IPS-11a (cell line): ENCODE measurements around the gene ASTN2.

Experiments used
- H3K4me3 ChIP-seq: one replicate; pipeline ENCODE4 v1.5.1; 2013; ENCODE audit warnings: low read depth, low read length, control low read depth

ASTN2 gene

DNA sequence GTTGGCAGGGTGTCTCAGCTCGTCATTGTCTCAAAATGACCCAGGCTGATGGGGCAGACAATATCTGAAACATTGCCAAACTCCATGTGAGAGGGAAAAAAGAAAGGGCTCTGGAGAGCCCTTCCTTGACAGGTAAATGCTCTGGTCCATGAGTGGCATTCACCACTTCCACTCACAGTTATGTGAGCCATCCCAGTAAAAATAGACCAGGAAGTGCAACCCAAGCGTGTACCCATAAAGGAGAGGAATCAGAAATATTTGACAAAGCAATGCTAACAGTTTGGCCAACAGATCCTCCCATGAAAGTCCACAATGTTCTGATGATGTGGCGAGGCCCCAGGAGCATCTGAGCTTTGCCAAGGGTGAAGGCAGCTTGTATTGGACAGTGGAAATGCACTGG, 49.4 kb downstream of the ASTN2 start:
- H3K4me3 ChIP-seq, result no peak overlapping the region

GRCh38 chr9:117363006-117363405, 51.9 kb downstream of the ASTN2 start:
- no peak overlapping the region for H3K4me3 ChIP-seq

DNA sequence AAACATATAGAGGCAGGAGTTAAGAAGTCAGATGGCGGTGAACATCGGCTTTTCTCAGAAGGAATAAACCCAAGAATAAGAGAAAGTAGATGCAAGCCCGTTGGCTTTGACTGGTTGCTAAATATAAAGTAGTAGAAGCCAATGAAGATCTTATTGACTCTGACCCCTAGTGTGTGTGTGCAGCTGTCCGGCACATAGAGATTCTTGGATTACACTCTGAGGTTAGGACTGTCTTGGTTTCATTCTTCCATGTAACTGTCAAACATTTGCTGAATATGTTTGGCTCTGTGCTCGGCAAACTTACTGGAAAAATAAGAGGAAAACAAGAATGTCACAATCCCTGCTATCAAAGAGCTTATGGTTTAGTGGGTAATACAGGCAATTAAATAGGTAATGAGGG, 54.9 kb downstream of the ASTN2 start:
- no peak overlapping the region for H3K4me3 ChIP-seq

- no peak overlapping the region for H3K4me3 ChIP-seq
Observed at GRCh38 chr9:117355542-117355941, 59.3 kb downstream of the ASTN2 start.

GRCh38 chr9:117354997-117355396, 59.9 kb downstream of the ASTN2 start:
- H3K4me3 ChIP-seq, result no peak overlapping the region

DNA sequence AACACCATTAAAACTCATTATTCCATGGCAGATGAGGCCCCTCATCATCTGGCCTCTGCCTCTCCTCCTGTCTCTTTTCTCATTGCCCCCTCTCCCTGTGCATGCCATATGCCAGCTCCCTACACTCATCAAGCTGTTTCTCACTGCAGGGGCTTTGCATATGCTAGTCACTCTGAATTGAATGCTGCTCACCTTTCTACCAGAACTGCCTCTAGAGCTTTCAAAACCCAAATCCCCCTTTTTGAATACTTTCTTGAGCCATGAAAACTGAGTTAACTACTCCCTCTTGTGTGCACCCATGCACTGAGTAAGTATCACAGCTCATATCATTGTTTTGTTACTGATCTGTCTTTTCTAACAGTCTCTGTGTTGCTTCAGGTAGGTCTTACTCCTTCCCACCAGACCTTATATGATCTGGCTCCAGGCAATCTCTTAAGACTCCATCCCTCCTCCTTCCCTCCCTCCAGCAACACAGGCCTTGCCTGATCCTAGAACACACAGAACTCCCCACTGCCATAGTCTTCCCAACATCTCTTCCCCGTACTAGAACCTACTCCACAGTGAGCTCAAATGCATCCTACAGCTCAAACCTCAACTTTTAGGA, 60.5 kb downstream of the ASTN2 start:
- no peak overlapping the region for H3K4me3 ChIP-seq

DNA sequence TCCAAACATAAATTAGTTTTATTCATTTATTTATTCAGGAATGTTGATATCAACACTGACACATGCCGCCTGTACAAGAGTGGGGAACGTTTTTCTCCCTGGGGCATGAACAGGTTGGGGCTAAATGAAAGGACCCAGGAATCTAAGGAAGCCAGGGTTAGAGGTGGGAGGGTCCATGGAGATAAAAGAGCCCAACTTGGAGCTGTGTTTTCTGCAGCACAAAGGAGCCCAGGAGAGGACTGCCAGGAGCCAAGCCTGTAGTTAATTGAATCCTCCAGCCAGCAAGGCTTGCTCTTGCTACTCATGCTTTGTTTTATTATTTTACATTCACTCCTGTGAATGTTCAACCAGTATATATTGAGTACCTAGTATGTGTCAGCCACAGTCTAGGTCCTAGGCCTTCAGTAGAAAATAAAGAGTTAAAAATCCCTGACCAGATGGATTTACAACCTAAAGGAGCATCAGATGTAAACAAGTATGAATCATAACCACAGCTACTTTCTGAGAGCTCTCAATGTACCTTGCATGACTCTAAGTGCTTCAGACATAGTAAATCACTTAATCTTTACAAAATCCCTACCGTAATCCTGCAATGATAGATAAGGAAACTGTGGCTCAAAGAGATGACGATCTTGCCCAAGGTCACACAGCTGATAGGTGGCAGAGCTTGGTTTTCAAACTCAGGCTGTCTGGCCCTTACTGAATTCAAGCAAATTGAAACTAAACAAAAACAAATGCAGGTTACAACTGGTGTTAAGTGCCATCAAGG, 69.8 kb downstream of the ASTN2 start:
- no peak overlapping the region for H3K4me3 ChIP-seq

- H3K4me3 ChIP-seq, result no peak overlapping the region
Observed at GRCh38 chr9:117343427-117343826, 71.4 kb downstream of the ASTN2 start.

DNA sequence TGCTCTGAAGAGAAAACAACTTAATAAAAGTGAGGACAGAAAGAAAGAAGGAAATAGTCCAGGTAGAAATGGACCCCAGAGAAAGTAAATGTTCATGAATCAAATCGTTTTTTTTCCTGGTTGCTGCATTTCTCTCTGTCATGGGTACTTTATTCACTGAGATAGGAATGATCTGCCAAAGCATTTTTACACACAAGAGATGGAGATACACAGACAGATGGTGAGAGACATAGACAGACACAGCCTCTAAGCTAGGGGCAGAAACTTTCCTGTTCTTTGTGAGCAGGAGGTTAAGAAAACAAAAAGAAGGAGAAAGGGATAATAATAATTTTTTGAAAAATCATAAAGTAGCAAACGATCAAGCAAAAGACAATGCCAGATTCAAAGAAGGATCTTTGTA, 73.7 kb downstream of the ASTN2 start:
- no peak overlapping the region for H3K4me3 ChIP-seq

- no peak overlapping the region for H3K4me3 ChIP-seq
Observed at GRCh38 chr9:117340422-117340821, 74.4 kb downstream of the ASTN2 start.

DNA sequence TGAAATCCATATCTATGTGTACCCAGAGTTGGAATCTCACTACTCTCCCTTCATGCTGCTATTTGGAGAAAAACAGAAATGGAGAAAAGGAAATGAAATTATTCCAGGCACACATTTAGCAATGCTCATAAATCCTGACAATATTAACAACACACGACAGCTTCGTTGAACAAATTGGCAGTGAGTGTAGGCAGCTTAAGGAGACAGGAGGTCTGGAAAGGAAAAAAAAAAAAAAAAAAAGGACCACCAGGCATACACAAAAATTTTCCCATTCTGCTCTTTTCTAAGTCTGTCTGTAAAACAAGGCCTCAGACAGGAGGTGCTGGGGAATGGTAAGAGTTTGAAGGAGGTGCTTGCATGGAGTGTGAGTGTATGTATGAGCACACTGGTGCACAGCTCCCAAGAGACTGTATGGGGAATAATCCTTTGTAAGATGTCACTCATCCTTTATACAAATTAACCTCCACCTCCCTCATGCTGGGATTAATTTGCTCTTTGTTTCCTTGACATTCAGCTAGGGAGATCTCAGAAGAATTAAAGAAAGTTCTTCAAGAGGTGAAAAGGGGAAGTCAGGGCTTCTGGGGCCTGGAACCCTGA, 78.9 kb downstream of the ASTN2 start:
- no peak overlapping the region for H3K4me3 ChIP-seq

DNA sequence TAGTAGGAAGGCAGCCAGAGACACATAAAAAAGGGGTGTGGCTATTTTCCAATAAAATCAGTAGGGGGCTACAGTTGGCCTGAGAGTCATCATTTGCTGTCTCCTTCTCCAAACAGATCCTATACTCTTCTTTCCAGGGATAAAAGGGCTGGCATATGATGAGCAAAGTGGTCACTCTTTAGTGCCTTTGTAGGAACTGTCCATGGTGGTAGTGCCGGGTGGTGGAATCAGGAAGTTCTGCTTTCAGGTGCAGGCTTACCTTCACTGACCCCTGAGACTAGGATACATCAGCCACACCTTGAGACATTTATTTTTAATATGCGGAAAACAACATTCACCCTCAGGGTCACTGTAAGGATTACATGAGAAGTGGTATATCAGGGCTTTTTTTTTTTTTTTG, 80.8 kb downstream of the ASTN2 start:
- no peak overlapping the region for H3K4me3 ChIP-seq

DNA sequence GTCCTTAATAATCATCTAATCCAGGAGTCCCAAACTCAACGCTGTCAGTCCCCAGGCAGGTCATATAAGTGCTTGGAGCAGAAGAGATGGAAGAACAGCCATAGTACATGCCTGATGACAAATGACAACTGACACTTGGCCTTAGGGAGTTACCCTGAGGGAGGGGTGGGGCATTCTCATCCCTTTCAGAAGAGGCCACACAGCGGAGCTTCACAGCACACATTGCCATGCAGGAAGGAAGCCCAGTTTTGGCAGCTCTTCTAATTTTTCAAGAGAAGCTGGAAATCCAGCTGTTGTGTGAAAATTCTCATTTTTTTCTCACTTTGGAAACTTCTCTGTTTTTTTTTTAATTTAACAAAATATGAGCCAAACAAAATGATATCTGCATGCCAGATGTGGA, 89.0 kb downstream of the ASTN2 start:
- no peak overlapping the region for H3K4me3 ChIP-seq

- H3K4me3 ChIP-seq, result no peak overlapping the region
Observed at GRCh38 chr9:117325110-117325731, 89.6 kb downstream of the ASTN2 start.

GRCh38 chr9:117323390-117323789, 91.5 kb downstream of the ASTN2 start:
- no peak overlapping the region for H3K4me3 ChIP-seq

DNA sequence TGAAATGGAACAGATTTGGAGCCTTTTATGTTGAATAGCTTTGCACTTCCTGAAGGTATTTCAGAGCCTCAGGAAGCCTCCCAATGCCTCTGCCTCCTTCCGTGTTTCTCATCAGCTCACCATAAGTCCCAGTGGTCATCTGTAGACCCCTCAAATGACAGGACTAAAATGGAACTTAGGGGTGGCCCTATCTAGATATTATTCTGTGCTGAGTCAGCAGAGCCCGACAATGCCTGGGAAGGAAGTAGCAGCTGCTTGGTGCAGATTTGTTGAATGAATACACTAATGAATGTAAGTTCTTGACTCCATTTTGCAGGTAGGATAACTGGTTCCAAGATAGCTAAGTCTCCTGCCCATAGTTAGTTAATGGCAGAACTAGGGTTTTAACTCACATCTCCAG, 97.7 kb downstream of the ASTN2 start:
- H3K4me3 ChIP-seq, result no peak overlapping the region

- no peak overlapping the region for H3K4me3 ChIP-seq
Observed at GRCh38 chr9:117315236-117315635, 99.6 kb downstream of the ASTN2 start.

- H3K4me3 ChIP-seq, result no peak overlapping the region
Observed at GRCh38 chr9:117313989-117314388, 100.9 kb downstream of the ASTN2 start.

DNA sequence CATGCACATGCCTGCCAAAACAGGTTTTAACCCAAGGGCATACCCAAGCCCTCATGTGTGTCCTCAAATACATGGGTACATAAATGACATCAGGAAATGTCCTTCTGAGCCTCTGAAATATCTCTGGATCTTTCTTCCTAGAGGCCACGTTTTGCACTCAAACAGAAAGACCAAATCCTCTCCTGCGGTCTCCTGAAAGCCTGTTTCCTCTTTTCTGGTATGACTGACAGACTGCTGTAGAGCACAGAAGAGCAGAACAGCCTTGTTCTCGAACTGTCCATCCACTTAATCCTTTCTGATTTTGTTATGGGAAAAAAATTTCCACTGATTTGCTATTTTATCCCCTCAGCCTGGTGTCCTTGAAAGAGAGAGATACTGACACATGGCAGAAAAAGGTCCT, 107.2 kb downstream of the ASTN2 start:
- H3K4me3 ChIP-seq, result no peak overlapping the region

DNA sequence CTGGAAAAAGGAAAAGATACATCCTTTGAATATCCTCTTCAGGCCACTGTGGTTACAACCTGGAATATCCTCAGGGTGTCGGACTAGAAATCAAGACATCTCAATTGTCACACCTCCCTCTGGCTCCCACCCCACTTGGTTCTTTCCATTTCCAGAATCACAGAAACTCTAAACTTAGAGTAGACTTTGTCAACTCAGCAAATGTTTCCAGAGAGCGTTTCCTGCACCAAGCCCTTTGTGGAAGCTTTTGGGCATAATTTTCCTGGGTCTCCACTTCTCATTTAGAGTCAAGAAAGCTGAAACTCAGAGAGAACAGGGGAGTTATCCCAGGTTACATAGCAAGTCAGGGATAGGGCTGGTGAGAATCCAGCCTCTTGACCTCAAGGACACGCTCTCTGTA, 108.8 kb downstream of the ASTN2 start:
- no peak overlapping the region for H3K4me3 ChIP-seq

DNA sequence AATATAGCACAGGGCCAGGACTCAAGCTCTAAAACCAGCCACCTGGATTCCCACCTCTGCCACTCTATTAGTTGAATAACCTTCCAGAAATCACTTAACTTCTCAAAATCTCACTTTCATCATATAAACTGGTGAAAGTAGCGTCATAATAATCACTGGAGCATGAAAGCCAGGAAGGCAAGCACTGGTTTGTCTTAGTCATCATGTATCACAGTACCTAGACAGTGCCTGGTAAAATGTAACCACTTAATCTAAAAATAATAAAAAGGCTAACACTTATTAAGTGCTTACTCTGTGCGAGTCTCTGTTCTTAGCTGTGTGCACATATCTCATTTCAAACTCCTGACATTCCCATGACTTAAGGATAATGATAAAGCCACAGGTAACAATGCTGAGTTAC, 109.4 kb downstream of the ASTN2 start:
- no peak overlapping the region for H3K4me3 ChIP-seq

DNA sequence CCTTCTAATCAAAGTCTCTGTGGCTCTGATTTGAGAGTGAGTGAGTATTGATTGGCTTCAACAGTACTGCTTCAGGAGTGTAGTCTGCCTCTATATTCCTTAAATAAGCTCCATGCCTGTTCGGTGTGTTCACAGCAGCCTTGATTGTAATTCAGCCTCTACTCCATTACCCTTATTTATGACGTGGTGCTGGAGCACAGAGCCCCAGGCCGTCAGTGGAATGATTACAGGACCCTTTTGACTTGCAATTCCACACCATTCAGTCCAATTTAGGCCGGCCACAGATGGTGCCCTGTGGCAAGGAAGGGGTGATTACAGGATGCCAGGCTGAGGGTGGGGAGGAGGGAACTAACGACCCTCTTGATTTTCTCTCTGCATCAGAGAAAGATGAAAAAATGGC, 110.3 kb downstream of the ASTN2 start:
- no peak overlapping the region for H3K4me3 ChIP-seq
